ENCODE results near the gene CBLC.
A peak's percentile ranks its signal among the peaks of the same experiment; 100 is the strongest.

The CBLC gene

GRCh38 chr19:44799627-44800346, 22.1 kb downstream of the CBLC start:
- TF ChIP-seq, protein P1, sequence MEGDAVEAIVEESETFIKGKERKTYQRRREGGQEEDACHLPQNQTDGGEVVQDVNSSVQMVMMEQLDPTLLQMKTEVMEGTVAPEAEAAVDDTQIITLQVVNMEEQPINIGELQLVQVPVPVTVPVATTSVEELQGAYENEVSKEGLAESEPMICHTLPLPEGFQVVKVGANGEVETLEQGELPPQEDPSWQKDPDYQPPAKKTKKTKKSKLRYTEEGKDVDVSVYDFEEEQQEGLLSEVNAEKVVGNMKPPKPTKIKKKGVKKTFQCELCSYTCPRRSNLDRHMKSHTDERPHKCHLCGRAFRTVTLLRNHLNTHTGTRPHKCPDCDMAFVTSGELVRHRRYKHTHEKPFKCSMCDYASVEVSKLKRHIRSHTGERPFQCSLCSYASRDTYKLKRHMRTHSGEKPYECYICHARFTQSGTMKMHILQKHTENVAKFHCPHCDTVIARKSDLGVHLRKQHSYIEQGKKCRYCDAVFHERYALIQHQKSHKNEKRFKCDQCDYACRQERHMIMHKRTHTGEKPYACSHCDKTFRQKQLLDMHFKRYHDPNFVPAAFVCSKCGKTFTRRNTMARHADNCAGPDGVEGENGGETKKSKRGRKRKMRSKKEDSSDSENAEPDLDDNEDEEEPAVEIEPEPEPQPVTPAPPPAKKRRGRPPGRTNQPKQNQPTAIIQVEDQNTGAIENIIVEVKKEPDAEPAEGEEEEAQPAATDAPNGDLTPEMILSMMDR (conservative IDR thresholded peaks at IDR 0.05; ENCODE audit: low read depth, low read length) = no peak
- no peak overlapping the region for H3K4me3 ChIP-seq (ENCODE audit: low read depth, low read length)
- no peak for DNase-seq (ENCODE audit: low read depth)

- TF ChIP-seq, protein P1 (conservative IDR thresholded peaks at IDR 0.05; ENCODE audit: low read depth, low read length) = peak; percentile 96
- no peak overlapping the region for H3K4me3 ChIP-seq (ENCODE audit: low read depth, low read length)
- DNase-seq (ENCODE audit: low read depth) = peak; percentile 79
Observed at GRCh38 chr19:44800461-44800860, 22.8 kb downstream of the CBLC start.

- H3K4me3 ChIP-seq (ENCODE audit: low read depth, low read length) = no peak overlapping the region
- no peak for DNase-seq (ENCODE audit: low read depth)
- TF ChIP-seq, protein P1 (conservative IDR thresholded peaks at IDR 0.05; ENCODE audit: low read depth, low read length) = no peak
Observed at GRCh38 chr19:44803442-44804428, 26.0 kb downstream of the CBLC start.

GRCh38 chr19:44806291-44806690, 28.6 kb downstream of the CBLC start:
- DNase-seq (ENCODE audit: low read depth) = no peak
- no peak overlapping the region for H3K4me3 ChIP-seq (ENCODE audit: low read depth, low read length)
- TF ChIP-seq, protein P1 (conservative IDR thresholded peaks at IDR 0.05; ENCODE audit: low read depth, low read length) = no peak

GRCh38 chr19:44807162-44807561, 29.5 kb downstream of the CBLC start:
- TF ChIP-seq, protein P1 (conservative IDR thresholded peaks at IDR 0.05; ENCODE audit: low read depth, low read length) = no peak
- no peak for DNase-seq (ENCODE audit: low read depth)
- H3K4me3 ChIP-seq (ENCODE audit: low read depth, low read length) = no peak overlapping the region

- peak; percentile 32 for DNase-seq (ENCODE audit: low read depth)
- TF ChIP-seq, protein P1 (conservative IDR thresholded peaks at IDR 0.05; ENCODE audit: low read depth, low read length) = peak; percentile 54
- H3K4me3 ChIP-seq (ENCODE audit: low read depth, low read length) = no peak overlapping the region
Observed at GRCh38 chr19:44807652-44808462, 30.2 kb downstream of the CBLC start.
